Superior temporal gyrus (tissue), 1 donor: ENCODE measurements around the gene HK2.
"Not testable (repeated sequence)": the region's sequence is repeated elsewhere in the genome, so short reads cannot be mapped to it uniquely, and the experiment has no call there.

Experiments used
- DNase-seq: peaks from one replicate; pipeline ENCODE4 v3.0.0-alpha.2; 2016; ENCODE audit errors: extremely low spot score

Gene HK2

GRCh38 chr2:74833418-74834233, at the start of gene HK2:
Gene HK2, plus strand, starts transcription at chr2:74834127. Its CDS starts 454 bp downstream, at chr2:74834581.
- DNase-seq, result peak; percentile 67

GRCh38 chr2:74789271-74789670, 44.7 kb upstream of the HK2 start:
- DNase-seq, result no peak

GRCh38 chr2:74792282-74792681, 41.6 kb upstream of the HK2 start:
- no peak for DNase-seq

GRCh38 chr2:74794878-74795277, 39.0 kb upstream of the HK2 start:
- not testable (repeated sequence) for DNase-seq

GRCh38 chr2:74806355-74806839, 27.5 kb upstream of the HK2 start:
- no peak for DNase-seq

GRCh38 chr2:74806920-74807319, 27.0 kb upstream of the HK2 start:
- DNase-seq, result no peak

GRCh38 chr2:74812787-74813590, 20.9 kb upstream of the HK2 start:
- no peak for DNase-seq

GRCh38 chr2:74814102-74814501, 19.8 kb upstream of the HK2 start:
- DNase-seq, result no peak

- DNase-seq, result no peak
Observed at GRCh38 chr2:74815941-74816340, 18.0 kb upstream of the HK2 start.

GRCh38 chr2:74816540-74817303, 17.2 kb upstream of the HK2 start:
- DNase-seq, result no peak

- DNase-seq, result no peak
Observed at GRCh38 chr2:74817304-74817675, 16.6 kb upstream of the HK2 start.

GRCh38 chr2:74819702-74820101, 14.2 kb upstream of the HK2 start:
- no peak for DNase-seq

GRCh38 chr2:74821177-74822126, 12.5 kb upstream of the HK2 start:
- DNase-seq, result no peak

GRCh38 chr2:74822771-74823566, 11.0 kb upstream of the HK2 start:
- no peak for DNase-seq

GRCh38 chr2:74824679-74825078, 9.2 kb upstream of the HK2 start:
- DNase-seq, result no peak

- DNase-seq, result no peak
Observed at GRCh38 chr2:74828543-74828942, 5.4 kb upstream of the HK2 start.

- no peak for DNase-seq
Observed at GRCh38 chr2:74831693-74832530, 2.0 kb upstream of the HK2 start.

GRCh38 chr2:74834234-74834791, 386 bp downstream of the HK2 start:
- DNase-seq, result not testable (repeated sequence)
